Measurements from ENCODE around the gene MLLT11. TPM values are rescaled to one million over a fixed set of nuclear protein-coding genes. Genes with fewer than 3 reads are reported as not detected.

Gene MLLT11
- total RNA-seq, 1 experiment from 2014 or later: 5.0 TPM

DNA sequence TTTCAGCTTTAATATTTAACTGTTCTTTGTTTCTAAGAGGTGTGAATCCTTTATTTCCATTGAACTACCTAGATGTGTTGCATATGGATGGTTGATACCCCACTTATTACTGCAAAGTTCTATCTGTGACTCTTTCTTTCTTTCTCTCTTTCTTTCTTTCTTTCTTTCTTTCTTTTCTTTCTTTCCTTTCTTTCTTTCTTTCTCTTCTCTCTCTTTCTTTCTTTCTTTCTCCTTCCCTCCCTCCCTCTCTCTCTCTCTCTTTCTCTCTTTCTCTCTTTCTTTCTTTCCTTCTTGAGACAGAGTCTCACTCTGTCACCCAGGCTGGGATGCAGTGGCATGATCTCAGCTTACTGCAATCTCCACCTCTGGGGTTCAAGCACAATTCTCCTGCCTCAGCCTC is 44.4 kb downstream of the MLLT11 start:
- intact Hi-C loops (cut with micrococcal nuclease; ENCODE audit: unreplicated experiment): no loop called here
- Histone ChIP-seq H3K36me3 (ENCODE audit: control insufficient read depth, insufficient read depth, low read length) (no peaks in the 10 kb centered on the region), H3K4me3 (ENCODE audit: low read depth in 2 of 2, low read length in 2 of 2) (no peak overlapping the region), H3K9me3 (ENCODE audit: control insufficient read depth, insufficient read depth, low read depth, low read length) (no peaks in the 10 kb centered on the region), H3K4me1 (ENCODE audit: control insufficient read depth, insufficient read depth, low read length) (no peaks in the 10 kb centered on the region), H3K27ac (ENCODE audit: low read length) (no peak overlapping the region), H3K27me3 (ENCODE audit: control insufficient read depth, insufficient read depth, low read length) (no peaks in the 10 kb centered on the region)
- TF ChIP-seq, protein P1, sequence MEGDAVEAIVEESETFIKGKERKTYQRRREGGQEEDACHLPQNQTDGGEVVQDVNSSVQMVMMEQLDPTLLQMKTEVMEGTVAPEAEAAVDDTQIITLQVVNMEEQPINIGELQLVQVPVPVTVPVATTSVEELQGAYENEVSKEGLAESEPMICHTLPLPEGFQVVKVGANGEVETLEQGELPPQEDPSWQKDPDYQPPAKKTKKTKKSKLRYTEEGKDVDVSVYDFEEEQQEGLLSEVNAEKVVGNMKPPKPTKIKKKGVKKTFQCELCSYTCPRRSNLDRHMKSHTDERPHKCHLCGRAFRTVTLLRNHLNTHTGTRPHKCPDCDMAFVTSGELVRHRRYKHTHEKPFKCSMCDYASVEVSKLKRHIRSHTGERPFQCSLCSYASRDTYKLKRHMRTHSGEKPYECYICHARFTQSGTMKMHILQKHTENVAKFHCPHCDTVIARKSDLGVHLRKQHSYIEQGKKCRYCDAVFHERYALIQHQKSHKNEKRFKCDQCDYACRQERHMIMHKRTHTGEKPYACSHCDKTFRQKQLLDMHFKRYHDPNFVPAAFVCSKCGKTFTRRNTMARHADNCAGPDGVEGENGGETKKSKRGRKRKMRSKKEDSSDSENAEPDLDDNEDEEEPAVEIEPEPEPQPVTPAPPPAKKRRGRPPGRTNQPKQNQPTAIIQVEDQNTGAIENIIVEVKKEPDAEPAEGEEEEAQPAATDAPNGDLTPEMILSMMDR (IDR thresholded peaks at IDR 0.05): no peak
- no peak for TF ChIP-seq SIN3A (IDR thresholded peaks at IDR 0.05; ENCODE audit: borderline replicate concordance, insufficient read depth, low read depth, low read length)
- TF ChIP-seq, protein P2, sequence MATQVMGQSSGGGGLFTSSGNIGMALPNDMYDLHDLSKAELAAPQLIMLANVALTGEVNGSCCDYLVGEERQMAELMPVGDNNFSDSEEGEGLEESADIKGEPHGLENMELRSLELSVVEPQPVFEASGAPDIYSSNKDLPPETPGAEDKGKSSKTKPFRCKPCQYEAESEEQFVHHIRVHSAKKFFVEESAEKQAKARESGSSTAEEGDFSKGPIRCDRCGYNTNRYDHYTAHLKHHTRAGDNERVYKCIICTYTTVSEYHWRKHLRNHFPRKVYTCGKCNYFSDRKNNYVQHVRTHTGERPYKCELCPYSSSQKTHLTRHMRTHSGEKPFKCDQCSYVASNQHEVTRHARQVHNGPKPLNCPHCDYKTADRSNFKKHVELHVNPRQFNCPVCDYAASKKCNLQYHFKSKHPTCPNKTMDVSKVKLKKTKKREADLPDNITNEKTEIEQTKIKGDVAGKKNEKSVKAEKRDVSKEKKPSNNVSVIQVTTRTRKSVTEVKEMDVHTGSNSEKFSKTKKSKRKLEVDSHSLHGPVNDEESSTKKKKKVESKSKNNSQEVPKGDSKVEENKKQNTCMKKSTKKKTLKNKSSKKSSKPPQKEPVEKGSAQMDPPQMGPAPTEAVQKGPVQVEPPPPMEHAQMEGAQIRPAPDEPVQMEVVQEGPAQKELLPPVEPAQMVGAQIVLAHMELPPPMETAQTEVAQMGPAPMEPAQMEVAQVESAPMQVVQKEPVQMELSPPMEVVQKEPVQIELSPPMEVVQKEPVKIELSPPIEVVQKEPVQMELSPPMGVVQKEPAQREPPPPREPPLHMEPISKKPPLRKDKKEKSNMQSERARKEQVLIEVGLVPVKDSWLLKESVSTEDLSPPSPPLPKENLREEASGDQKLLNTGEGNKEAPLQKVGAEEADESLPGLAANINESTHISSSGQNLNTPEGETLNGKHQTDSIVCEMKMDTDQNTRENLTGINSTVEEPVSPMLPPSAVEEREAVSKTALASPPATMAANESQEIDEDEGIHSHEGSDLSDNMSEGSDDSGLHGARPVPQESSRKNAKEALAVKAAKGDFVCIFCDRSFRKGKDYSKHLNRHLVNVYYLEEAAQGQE (IDR thresholded peaks at IDR 0.05; ENCODE audit: insufficient read depth in 1 of 2, low read depth in 2 of 2, low read length in 1 of 2): no peak
- TF ChIP-seq TCF7L2 (IDR thresholded peaks at IDR 0.05; ENCODE audit: low read depth, low read length): no peak
- TF ChIP-seq POLR2AphosphoS5 (IDR thresholded peaks at IDR 0.05; ENCODE audit: low read depth, low read length): no peak
- BruUV-seq (replicated peaks): no TSS peak
- POLR2A ChIA-PET: no interaction called here
- in situ Hi-C loops (cut with HindIII; ENCODE audit: low pct_unique_long_range_greater_than_20kb, low sequenced_read_pairs): no loop called here
- CTCF ChIA-PET: no interaction called here
- DNase-seq (ENCODE audit: low read depth, low spot score) (no peak), ATAC-seq (no peak)

DNA sequence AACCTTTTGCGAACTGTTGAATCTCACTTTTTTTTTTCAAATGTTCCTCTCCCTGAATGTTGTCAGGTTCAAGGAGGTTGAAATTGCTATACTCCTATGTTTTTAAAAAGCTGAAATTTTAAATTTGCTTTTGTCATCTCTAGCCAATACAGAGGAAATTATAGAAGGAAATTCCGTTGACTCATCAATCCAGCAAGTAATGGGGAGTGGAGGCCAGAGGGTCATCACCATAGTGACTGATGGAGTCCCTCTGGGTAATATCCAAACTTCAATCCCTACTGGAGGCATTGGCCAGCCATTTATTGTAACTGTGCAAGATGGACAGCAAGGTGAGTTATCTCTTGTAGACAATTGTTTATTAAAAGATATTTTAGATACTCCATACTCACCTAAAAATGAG is 46.7 kb downstream of the MLLT11 start:
- Histone ChIP-seq H3K36me3 (ENCODE audit: control insufficient read depth, insufficient read depth, low read length) (no peaks in the 10 kb centered on the region), H3K4me3 (ENCODE audit: low read depth in 2 of 2, low read length in 2 of 2) (no peak overlapping the region), H3K27me3 (ENCODE audit: control insufficient read depth, insufficient read depth, low read length) (no peaks in the 10 kb centered on the region), H3K9me3 (ENCODE audit: control insufficient read depth, insufficient read depth, low read depth, low read length) (no peaks in the 10 kb centered on the region), H3K4me1 (ENCODE audit: control insufficient read depth, insufficient read depth, low read length) (no peaks in the 10 kb centered on the region), H3K27ac (ENCODE audit: low read length) (no peak overlapping the region)
- intact Hi-C loops (cut with micrococcal nuclease; ENCODE audit: unreplicated experiment) (no loop called here), in situ Hi-C loops (cut with HindIII; ENCODE audit: low pct_unique_long_range_greater_than_20kb, low sequenced_read_pairs) (no loop called here)
- ChIA-PET POLR2A (no interaction called here), CTCF (no interaction called here)
- no TSS peak for BruUV-seq (replicated peaks)
- TF ChIP-seq, protein P2 (IDR thresholded peaks at IDR 0.05; ENCODE audit: insufficient read depth in 1 of 2, low read depth in 2 of 2, low read length in 1 of 2): no peak
- TF ChIP-seq, protein P1 (IDR thresholded peaks at IDR 0.05): no peak
- TF ChIP-seq POLR2AphosphoS5 (IDR thresholded peaks at IDR 0.05; ENCODE audit: low read depth, low read length): no peak
- TF ChIP-seq SIN3A (IDR thresholded peaks at IDR 0.05; ENCODE audit: borderline replicate concordance, insufficient read depth, low read depth, low read length): no peak
- no peak for TF ChIP-seq TCF7L2 (IDR thresholded peaks at IDR 0.05; ENCODE audit: low read depth, low read length)
- ATAC-seq: no peak
- DNase-seq (ENCODE audit: low read depth, low spot score): no peak
